Measurements from ENCODE around the gene ULK1.

Gene ULK1

DNA sequence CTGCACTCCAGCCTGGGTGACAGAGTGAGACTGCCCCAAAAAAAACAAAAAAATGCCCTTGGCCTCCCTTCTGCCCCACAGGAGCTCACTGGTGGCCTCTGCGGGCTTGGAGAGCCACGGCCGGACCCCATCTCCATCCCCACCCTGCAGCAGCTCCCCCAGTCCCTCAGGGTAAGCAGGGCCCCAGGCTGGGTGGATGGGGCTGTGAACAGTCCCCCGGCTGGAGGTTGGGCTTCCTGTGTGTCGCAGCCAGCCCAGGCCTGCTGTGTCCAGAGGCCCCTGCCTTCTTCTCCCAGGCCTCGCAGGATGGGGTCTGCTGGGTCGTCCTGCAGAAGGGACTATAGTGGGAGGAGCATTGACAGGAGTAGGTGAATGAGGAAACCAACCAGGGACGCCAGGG is 19.2 kb downstream of the ULK1 start:
- no peak overlapping the region for H3K27ac ChIP-seq (ENCODE audit: extremely low read depth, low read depth, low read length)
- peaks cover 5% of the 10 kb centered on the region for H3K4me1 ChIP-seq (ENCODE audit: control insufficient read depth, insufficient read depth, low read length)
- TF ChIP-seq ZNF707 (tag by site-specific recombination; IDR thresholded peaks at IDR 0.05) (no peak), TSHZ1 (tag by site-specific recombination; IDR thresholded peaks at IDR 0.05; ENCODE audit: borderline replicate concordance) (no peak), ZNF843 (tag by site-specific recombination; IDR thresholded peaks at IDR 0.05) (no peak), ZNF335 (tag by site-specific recombination; conservative IDR thresholded peaks at IDR 0.05) (no peak), ZBTB17 (tag by site-specific recombination; IDR thresholded peaks at IDR 0.05) (no peak), ZNF560 (tag by site-specific recombination; IDR thresholded peaks at IDR 0.05; ENCODE audit: borderline replicate concordance) (no peak), ZNF776 (tag by site-specific recombination; IDR thresholded peaks at IDR 0.05; ENCODE audit: borderline replicate concordance) (no peak), ZNF114 (tag by site-specific recombination; IDR thresholded peaks at IDR 0.05) (no peak), REPIN1 (tag by site-specific recombination; IDR thresholded peaks at IDR 0.05; ENCODE audit: low read depth) (no peak), ZEB2 (tag by site-specific recombination; IDR thresholded peaks at IDR 0.05) (no peak), ZNF112 (tag by site-specific recombination; IDR thresholded peaks at IDR 0.05) (no peak)
- TF ChIP-seq, protein P1, sequence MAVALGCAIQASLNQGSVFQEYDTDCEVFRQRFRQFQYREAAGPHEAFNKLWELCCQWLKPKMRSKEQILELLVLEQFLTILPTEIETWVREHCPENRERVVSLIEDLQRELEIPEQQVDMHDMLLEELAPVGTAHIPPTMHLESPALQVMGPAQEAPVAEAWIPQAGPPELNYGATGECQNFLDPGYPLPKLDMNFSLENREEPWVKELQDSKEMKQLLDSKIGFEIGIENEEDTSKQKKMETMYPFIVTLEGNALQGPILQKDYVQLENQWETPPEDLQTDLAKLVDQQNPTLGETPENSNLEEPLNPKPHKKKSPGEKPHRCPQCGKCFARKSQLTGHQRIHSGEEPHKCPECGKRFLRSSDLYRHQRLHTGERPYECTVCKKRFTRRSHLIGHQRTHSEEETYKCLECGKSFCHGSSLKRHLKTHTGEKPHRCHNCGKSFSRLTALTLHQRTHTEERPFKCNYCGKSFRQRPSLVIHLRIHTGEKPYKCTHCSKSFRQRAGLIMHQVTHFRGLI (tag by site-specific recombination; IDR thresholded peaks at IDR 0.05): no peak
- TF ChIP-seq, protein P2, sequence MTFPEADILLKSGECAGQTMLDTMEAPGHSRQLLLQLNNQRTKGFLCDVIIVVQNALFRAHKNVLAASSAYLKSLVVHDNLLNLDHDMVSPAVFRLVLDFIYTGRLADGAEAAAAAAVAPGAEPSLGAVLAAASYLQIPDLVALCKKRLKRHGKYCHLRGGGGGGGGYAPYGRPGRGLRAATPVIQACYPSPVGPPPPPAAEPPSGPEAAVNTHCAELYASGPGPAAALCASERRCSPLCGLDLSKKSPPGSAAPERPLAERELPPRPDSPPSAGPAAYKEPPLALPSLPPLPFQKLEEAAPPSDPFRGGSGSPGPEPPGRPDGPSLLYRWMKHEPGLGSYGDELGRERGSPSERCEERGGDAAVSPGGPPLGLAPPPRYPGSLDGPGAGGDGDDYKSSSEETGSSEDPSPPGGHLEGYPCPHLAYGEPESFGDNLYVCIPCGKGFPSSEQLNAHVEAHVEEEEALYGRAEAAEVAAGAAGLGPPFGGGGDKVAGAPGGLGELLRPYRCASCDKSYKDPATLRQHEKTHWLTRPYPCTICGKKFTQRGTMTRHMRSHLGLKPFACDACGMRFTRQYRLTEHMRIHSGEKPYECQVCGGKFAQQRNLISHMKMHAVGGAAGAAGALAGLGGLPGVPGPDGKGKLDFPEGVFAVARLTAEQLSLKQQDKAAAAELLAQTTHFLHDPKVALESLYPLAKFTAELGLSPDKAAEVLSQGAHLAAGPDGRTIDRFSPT (tag by site-specific recombination; IDR thresholded peaks at IDR 0.05): no peak
- TF ChIP-seq, protein P3, sequence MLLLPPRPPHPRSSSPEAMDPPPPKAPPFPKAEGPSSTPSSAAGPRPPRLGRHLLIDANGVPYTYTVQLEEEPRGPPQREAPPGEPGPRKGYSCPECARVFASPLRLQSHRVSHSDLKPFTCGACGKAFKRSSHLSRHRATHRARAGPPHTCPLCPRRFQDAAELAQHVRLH (tag by site-specific recombination; IDR thresholded peaks at IDR 0.05): no peak
- peaks cover 0 to 88% of the 10 kb centered on the region in 2 experiments; a peak in 2 of 3 replicates for H3K36me3 ChIP-seq (ENCODE audit: control insufficient read depth in 2 of 2, insufficient read depth in 1 of 2, low read length in 2 of 2)
- CTCF ChIA-PET: interaction anchor here (0.8 kb wide), 1 partner anchor 10 kb away, joined by 3 read pairs; no protein-coding TSS in a partner anchor
- POLR2A ChIA-PET: no interaction called here
- H3K9me3 ChIP-seq (ENCODE audit: control insufficient read depth, insufficient read depth, low read depth, low read length): no peaks in the 10 kb centered on the region
- H3K4me3 ChIP-seq (ENCODE audit: low read depth, low read length): no peak overlapping the region

DNA sequence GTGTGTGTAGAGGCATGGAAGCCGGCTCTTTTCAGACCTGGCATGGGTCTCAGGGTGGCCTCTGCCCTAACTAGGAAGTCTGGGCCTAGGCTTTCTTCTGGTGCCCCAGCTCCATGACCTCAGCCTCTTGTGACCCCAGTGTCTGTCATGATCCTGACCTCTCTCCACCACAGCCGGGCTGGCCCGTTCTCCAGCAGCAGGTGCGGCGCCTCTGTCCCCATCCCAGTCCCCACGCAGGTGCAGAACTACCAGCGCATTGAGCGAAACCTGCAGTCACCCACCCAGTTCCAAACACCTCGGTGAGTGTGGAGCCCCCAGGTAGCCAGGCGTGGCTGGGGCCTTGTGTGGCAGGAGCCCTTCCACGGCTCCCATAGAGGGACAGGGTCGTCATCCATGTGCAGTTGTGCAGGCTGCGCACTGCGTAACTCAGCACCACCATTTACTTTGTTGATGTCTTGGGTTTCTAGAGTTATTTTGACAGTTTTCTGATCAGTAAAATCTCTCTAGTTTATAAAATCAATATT is 19.8 kb downstream of the ULK1 start:
- POLR2A ChIA-PET: no interaction called here
- CTCF ChIA-PET: interaction anchor here (0.8 kb wide), 1 partner anchor 10 kb away, joined by 3 read pairs; no protein-coding TSS in a partner anchor
- H3K27ac ChIP-seq (ENCODE audit: extremely low read depth, low read depth, low read length): no peak overlapping the region
- peaks cover 5% of the 10 kb centered on the region for H3K4me1 ChIP-seq (ENCODE audit: control insufficient read depth, insufficient read depth, low read length)
- no peak overlapping the region for H3K4me3 ChIP-seq (ENCODE audit: low read depth, low read length)
- no peaks in the 10 kb centered on the region for H3K9me3 ChIP-seq (ENCODE audit: control insufficient read depth, insufficient read depth, low read depth, low read length)
- H3K36me3 ChIP-seq (ENCODE audit: control insufficient read depth in 2 of 2, insufficient read depth in 1 of 2, low read length in 2 of 2): peaks cover 0 to 86% of the 10 kb centered on the region in 2 experiments; a peak in 2 of 3 replicates
- TF ChIP-seq ZNF37A (tag by site-specific recombination; IDR thresholded peaks at IDR 0.05) (no peak), ZNF248 (tag by site-specific recombination; IDR thresholded peaks at IDR 0.05) (no peak), ZNF621 (tag by site-specific recombination; IDR thresholded peaks at IDR 0.05) (no peak), PRDM6 (tag by site-specific recombination; IDR thresholded peaks at IDR 0.05) (no peak), ZNF654 (tag by site-specific recombination; IDR thresholded peaks at IDR 0.05; ENCODE audit: low read depth) (no peak), ZBTB44 (tag by site-specific recombination; IDR thresholded peaks at IDR 0.05) (no peak), KLF9 (tag by site-specific recombination; IDR thresholded peaks at IDR 0.05; ENCODE audit: low read depth) (no peak), ZNF513 (tag by site-specific recombination; IDR thresholded peaks at IDR 0.05) (no peak), ZNF10 (tag by site-specific recombination; IDR thresholded peaks at IDR 0.05) (no peak)
